Smooth muscle cell (in vitro differentiated cells): ENCODE results near the gene ANKRD44. TPM values are rescaled to one million over a fixed set of nuclear protein-coding genes. Genes with fewer than 3 reads are reported as not detected.

Experiments used
- DNase-seq: peaks from one replicate; lab custom pipeline; 2025; ENCODE audit not compliant: unreplicated experiment; lab: John Stamatoyannopoulos, UW
- H2AFZ ChIP-seq: fragments of 200-600 bp; sonication (generic); 2 replicates; pipeline ENCODE4 v1.6.0; 2016; ENCODE audit warnings: antibody characterized with exemption, low read depth, mild to moderate bottlenecking
- H3F3A ChIP-seq: fragments of 200-600 bp; sonication (generic); 2 replicates; pipeline ENCODE4 v1.6.0; 2017; ENCODE audit warnings: antibody characterized with exemption, low read depth
- H3K27ac ChIP-seq: fragments of 200-600 bp; sonication (generic); 2 replicates; pipeline ENCODE4 v1.5.1; 2016; ENCODE audit warnings: low read depth, mild to moderate bottlenecking
- H3K27me3 ChIP-seq: fragments of 200-600 bp; sonication (generic); 2 replicates; pipeline ENCODE4 v1.6.1; 2016; ENCODE audit warnings: low read depth, mild to moderate bottlenecking
- H3K36me3 ChIP-seq: fragments of 200-600 bp; sonication (generic); 2 replicates; pipeline ENCODE4 v1.5.1; 2016; ENCODE audit warnings: low read depth
- H3K4me1 ChIP-seq: fragments of 200-600 bp; sonication (generic); 2 replicates; pipeline ENCODE4 v1.5.1; 2016; ENCODE audit warnings: low read depth
- H3K4me2 ChIP-seq: fragments of 200-600 bp; sonication (generic); 2 replicates; pipeline ENCODE4 v1.6.0; 2016; ENCODE audit warnings: mild to moderate bottlenecking
- H3K4me3 ChIP-seq: fragments of 200-600 bp; sonication (generic); 2 replicates; pipeline ENCODE4 v1.5.1; 2016; ENCODE audit warnings: mild to moderate bottlenecking
- H3K79me2 ChIP-seq: fragments of 200-600 bp; sonication (generic); 2 replicates; pipeline ENCODE4 v1.6.0; 2016; ENCODE audit warnings: low read depth, mild to moderate bottlenecking
- H3K9ac ChIP-seq: fragments of 200-600 bp; sonication (generic); 2 replicates; pipeline ENCODE4 v1.6.0; 2016; ENCODE audit warnings: low read depth
- H3K9me3 ChIP-seq: fragments of 200-600 bp; sonication (generic); replicated peaks from 2 replicates; pipeline ENCODE4 v1.5.1; 2016; ENCODE audit warnings: low read depth
- H4K20me1 ChIP-seq: fragments of 200-600 bp; sonication (generic); 2 replicates; pipeline ENCODE4 v1.6.0; 2016; ENCODE audit warnings: low read depth
- CTCF ChIP-seq: fragments of 200-600 bp; sonication (generic); IDR thresholded peaks from 2 replicates; pipeline ENCODE4 v1.5.1; 2017; ENCODE audit warnings: borderline replicate concordance, mild to moderate bottlenecking, antibody characterized with exemption; ENCODE audit not compliant: insufficient read depth, poor library complexity, severe bottlenecking
- WGBS: methylation state at CpG from one replicate; pipeline ENCODE4 v1.1.7; 2016; ENCODE audit warnings: low lambda C conversion rate; 5-methylcytosine and 5-hydroxymethylcytosine counted together
- polyA plus RNA-seq: library from polyadenylated mRNA; unstranded; fragments of >200 nt; fragmentation: Nextera tagmentation; extraction: Ambion mirVana; gene quantifications from 2 replicates; pipeline ENCODE4 v1.2.1, GENCODE V29; 2016
- total RNA-seq: library from RNA; depleted of rRNA; stranded (reverse); fragments of >200 nt; gene quantifications from 2 replicates; pipeline ENCODE4 v1.2.3, GENCODE V29; 2014

Gene ANKRD44
- total and polyA plus RNA-seq, 2 experiments from 2014 or later = 3.6 to 5.5 TPM

- no peak overlapping the region for H3K27ac ChIP-seq
- H4K20me1 ChIP-seq = no peaks in the 10 kb centered on the region
- H3K4me1 ChIP-seq = no peaks in the 10 kb centered on the region
- DNase-seq = no peak
- no peaks in the 10 kb centered on the region for H3K27me3 ChIP-seq
- no peak overlapping the region for H3K4me2 ChIP-seq
- no peaks in the 10 kb centered on the region for H3F3A ChIP-seq
- H2AFZ ChIP-seq = no peak overlapping the region
- no peaks in the 10 kb centered on the region for H3K9me3 ChIP-seq
- no peak for TF ChIP-seq CTCF
- no peak overlapping the region for H3K4me3 ChIP-seq
- no peaks in the 10 kb centered on the region for H3K36me3 ChIP-seq
- 70% methylated on average over 11 of the region's 11 CpGs for WGBS
- H3K79me2 ChIP-seq = no peaks in the 10 kb centered on the region
- no peak overlapping the region for H3K9ac ChIP-seq
Measured at GRCh38 chr2:197322724-197323720, 12.4 kb upstream of the ANKRD44 start.

- 97% methylated on average over 2 of the region's 2 CpGs for WGBS
- TF ChIP-seq CTCF = no peak
- H3K4me1 ChIP-seq = no peaks in the 10 kb centered on the region
- H4K20me1 ChIP-seq = no peaks in the 10 kb centered on the region
- no peaks in the 10 kb centered on the region for H3K27me3 ChIP-seq
- no peak overlapping the region for H2AFZ ChIP-seq
- DNase-seq = no peak
- no peak overlapping the region for H3K4me3 ChIP-seq
- H3F3A ChIP-seq = no peaks in the 10 kb centered on the region
- H3K9me3 ChIP-seq = no peaks in the 10 kb centered on the region
- H3K36me3 ChIP-seq = no peaks in the 10 kb centered on the region
- no peak overlapping the region for H3K27ac ChIP-seq
- H3K4me2 ChIP-seq = no peak overlapping the region
- no peak overlapping the region for H3K9ac ChIP-seq
- H3K79me2 ChIP-seq = no peaks in the 10 kb centered on the region
Measured at GRCh38 chr2:197322143-197322542, 11.6 kb upstream of the ANKRD44 start.

GRCh38 chr2:197315371-197315770, 4.8 kb upstream of the ANKRD44 start:
- TF ChIP-seq CTCF = no peak

More at GRCh38 chr2:197315371-197315770, 4.8 kb upstream of the ANKRD44 start:
- Histone ChIP-seq H3K4me1 (peaks cover 10% of the 10 kb centered on the region), H3K9ac (no peak overlapping the region), H3K4me2 (no peak overlapping the region), H3K9me3 (no peaks in the 10 kb centered on the region), H3K27ac (no peak overlapping the region), H3K27me3 (no peaks in the 10 kb centered on the region), H4K20me1 (no peaks in the 10 kb centered on the region), H3K36me3 (no peaks in the 10 kb centered on the region), H2AFZ (no peak overlapping the region), H3K4me3 (no peak overlapping the region), H3K79me2 (no peaks in the 10 kb centered on the region), H3F3A (peaks cover 13% of the 10 kb centered on the region)
- no peak for DNase-seq
